Smooth muscle cell of the brain vasculature (primary cell): Measurements from ENCODE around the gene REEP3.
A peak's percentile ranks its signal among the peaks of the same experiment; 100 is the strongest.
"Not testable (repeated sequence)": the region's sequence is repeated elsewhere in the genome, so short reads cannot be mapped to it uniquely, and the experiment has no call there.

Experiments
- DNase-seq: peaks from one replicate; pipeline ENCODE4 v3.0.0-alpha.2; 2012; ENCODE audit warnings: low read depth, low spot score

The REEP3 gene

DNA sequence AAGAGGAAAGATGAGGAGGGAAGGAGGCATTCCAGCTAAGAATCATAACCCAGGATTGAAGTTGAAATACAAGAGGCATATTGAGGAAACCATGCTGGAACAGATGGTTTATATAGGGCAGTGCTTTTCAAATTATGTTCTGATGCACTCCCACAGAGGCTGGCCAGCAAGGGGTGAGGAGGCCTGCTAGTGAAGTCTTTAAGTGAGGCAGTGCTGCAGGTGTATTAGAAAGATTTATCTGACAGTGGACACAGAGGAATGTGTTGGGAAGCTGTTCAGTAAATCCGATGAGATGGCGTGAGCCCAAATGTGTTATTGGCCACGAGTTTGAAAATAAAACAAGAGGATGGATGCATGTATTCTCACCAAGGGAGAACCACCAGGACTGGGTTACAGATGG is 28.6 kb downstream of the REEP3 start:
- DNase-seq, result no peak

DNA sequence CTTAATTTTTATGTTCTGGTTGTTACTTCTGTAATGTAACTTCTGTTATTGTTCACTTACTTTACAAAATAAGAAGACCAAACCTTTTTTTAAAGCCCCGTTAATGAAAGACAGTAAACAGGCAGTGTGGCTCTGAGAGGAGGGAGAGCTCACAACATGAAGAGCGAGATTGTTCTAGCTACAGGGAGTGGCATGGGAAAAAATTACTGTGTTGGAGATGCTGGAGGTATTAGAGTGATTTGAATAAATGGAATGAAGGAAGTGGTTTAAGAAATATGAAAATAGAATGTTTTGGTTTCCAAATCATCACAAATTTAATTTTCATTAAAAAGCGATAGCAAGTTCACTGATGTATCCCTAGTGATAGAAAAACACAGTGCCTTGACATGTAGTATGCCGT is 31.8 kb downstream of the REEP3 start:
- no peak for DNase-seq

DNA sequence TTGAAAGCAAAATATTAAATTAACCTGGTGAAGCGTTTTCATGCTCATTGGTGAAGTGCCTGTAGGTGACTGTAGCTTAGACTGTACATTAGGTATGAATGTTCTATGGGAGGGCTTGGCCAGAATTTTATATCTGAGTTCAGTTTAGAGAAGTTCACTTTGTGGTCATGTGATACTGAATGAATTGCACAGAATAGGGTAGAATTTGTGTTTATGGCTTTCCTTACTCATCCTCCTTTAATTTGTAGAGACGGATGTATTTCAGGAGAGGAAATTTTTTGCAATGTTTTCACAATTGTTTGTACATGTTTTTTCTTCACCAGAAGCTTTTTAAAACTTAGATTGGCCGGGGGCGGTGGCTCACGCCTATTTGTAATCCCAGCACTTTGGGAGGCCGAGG is 32.3 kb downstream of the REEP3 start:
- no peak for DNase-seq

DNA sequence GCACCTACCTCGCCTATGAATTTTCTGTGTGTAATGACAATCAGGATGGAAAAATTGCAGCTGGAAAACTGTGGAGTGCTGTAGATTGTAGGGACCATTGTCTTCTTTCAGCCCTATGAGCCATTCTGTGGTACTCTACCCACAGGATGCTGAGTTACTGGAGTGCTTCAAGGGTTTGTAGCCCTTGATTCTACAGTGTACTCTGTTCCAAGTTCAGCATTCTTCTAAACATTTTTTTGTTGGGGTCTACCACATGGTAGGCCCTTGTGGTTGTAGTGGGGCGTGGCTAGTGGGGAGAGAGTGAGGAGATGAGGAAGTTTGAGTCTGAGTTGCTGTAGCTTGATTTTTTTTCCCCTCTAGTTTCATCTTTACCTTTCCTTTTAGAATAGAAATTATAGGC is 33.5 kb downstream of the REEP3 start:
- no peak for DNase-seq

DNA sequence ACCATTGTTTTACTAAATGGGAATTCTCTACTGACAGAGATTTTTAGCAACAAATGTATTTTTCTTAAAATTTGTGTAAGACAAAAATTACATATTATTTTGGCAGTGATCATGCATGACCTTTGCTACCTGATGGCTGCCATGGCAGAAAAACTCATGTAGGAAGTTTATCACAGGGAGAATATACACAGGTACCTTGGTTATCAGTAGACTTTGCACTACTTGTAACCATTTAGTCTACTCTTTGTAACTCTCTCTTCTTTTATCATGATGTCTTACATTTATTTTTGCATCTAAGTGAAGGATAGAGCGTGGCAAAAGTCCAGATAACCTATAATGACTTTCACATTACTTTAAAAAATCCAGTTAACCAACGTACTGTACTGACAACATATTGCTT is 34.1 kb downstream of the REEP3 start:
- no peak for DNase-seq

DNA sequence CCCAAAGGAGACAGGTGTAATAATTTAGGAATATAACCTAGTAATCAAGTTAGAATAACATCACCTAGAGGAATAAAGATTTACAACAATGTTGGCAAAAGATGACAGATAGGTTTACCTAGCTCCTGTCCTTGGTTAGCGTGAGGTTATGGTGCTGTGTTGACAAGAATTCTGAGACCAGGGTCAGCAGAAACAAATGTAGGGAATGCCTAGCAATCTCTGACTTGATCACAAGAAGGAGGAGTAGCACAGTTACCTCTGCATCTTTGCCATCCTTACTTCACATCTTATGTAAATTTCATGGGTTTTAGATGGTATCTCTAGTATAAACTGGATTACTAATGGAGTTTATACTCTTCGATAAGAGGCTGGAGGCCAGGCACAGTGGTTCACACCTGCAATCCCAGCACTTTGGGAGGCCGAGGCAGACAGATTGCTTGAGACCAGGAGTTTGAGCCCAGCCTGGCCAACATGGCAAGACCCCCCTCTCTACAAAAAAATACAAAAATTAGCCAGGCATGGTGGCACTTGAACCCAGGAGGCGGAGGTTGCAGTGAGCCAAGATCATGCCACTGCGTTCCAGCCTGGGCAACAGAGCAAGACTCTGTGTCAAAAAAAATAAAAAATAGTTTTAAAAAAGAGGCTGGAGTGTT is 37.1 kb downstream of the REEP3 start:
- DNase-seq, result no peak

DNA sequence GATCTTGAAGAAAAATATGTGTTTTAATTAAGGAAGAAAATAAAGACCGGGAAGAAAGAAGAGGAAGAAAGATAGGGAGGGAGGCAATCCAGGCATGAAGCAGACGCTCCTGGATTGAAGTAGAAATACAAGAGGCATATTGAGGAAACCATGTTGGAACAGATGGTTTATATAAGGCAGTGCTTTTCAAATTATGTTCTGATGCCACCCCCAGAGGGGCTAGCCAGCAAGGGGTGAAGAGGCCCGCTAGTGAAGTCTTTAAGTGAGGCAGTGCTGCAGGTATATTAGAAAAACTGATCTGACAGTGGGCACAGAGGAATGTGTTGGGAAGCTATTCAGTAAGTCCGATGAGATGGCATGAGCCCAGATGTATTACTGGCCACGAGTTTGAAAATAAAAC is 40.1 kb downstream of the REEP3 start:
- no peak for DNase-seq

DNA sequence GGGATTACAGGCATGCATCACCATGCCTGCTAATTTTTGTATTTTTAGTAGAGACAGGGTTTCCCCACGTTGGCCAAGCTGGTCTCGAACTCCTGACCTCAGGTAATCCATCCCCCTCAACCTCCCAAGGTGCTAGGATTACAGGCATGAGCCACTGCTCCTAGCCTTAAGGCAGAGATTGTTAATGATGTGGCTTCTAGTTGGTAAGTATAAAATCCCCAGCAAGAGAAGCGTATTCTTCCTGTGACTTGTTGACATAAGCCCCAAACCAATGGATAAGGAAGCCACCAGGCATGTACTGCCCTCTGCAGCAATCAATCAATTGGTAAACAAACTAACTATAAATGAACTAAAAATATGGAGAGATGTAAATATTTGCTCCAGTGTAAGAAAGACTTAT is 41.2 kb downstream of the REEP3 start:
- no peak for DNase-seq

DNA sequence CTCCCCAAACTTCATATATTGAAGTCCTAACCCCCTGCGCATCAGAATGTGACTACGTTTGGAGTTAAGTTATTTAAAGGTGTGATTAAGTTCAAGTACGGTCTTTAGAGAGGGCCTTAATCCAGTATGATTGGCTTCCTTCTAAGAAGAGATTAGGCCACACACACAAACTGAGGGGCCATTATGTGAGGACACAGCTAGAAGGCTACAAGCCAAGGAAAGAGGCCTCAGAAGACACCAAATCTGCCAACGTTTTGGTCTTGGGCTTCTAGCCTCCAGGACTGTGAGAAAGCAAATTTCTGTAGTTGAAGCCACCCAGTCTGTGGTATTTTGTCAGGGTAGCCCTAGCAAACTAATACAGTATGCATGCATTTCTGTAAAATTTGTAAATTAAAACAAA is 41.7 kb downstream of the REEP3 start:
- no peak for DNase-seq

DNA sequence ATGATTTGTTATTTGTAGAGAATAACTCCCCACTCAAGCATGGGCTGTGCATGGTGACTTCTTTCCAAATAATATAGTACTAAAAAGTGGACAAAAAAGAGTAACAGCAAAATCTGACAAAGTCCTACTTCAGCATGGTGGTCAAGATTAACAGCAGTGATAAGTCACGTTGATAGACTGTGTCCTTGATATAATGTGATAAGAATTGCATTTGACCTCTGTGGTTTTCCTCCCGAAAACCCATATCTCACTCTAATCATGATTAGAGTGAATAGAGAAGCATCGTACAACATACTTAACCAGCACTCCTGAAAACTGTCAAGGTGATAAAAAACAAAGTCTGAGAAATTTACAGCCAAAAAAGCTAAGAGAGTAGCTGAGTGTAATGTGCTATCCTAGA is 42.4 kb downstream of the REEP3 start:
- no peak for DNase-seq

DNA sequence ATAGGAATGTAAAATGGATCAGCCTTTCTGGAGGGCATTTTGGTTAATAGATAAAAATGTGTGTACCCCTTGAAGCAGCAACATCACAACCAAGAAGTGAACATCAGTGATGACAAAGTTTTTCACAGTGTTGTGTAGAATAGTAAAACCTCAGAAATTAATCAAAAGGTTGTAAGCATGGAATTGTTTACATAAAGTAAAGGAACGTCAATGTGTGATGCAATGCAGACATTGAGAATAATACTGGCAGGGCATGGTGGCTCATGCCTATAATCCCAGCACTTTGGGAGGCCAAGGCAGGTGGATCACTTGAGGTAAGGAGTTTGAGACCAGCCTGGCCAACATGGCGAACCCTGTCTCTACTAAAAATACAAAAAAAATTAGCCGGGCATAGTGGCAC is 43.5 kb downstream of the REEP3 start:
- not testable (repeated sequence) for DNase-seq

DNA sequence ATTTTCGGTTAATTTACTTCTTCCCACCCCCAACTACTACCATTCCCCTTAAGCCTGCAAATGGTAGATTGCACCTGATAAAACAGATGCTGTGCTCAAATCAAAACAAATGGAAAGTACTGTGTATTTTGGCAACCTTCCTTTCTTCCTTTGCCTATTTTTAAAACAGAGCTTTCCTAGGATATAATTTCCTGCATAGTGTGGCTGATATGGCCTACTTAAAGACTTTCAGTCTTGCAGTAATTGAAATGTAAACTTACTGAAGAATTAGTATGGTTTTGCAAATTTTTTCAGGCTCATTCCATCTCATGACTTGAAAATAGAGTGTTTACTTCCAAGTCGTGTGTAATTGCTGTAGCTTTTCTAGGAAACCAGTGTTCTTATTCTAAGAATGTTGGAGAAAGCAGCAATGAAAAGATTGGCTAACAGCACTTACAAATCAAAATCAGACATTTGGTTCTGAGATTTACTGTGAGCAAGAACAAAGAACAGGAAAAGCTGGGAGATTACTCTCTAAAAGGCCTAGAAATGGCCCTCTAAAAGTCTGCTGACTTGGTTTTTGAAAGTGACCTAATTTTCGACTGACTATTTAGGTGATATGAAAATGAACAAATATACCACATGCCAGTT is 52.0 kb downstream of the REEP3 start:
- peak; percentile 69 for DNase-seq

DNA sequence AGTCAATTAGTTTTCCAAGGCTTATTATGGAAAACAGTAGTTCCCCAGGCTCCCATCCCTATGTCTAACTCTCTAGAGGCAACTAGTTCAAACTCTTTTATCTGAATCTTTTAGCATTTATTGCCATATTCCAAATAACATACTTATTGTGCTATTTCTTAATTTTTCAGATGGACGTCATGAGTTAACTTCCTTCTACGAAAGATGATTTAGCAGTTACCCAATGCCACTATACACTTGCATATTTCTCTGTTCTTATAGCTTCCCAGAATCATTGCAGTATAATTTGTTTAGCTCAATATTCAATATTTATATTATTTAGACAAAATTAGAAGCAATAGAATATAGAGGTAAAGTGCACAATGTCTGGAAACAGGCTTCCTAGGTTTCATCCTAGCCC is 52.8 kb downstream of the REEP3 start:
- DNase-seq, result no peak

DNA sequence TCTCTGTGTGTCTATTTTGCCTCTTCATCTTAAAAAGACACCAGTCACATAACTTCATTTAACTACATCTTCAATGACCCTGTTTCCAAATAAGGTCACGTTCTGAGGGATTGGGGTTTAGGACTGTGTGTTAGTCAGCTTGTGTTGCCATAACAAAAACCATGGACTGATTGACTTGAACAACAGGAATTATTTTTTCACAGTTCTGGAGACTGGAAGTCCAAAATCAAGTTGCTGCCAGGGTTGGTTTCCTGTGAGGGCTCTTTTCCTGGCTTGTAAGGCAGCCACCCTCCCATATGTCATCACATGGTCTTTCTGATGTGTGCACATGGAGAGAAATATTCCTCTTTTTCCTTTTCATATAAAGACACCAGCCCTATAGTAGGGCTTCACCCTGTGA is 55.3 kb downstream of the REEP3 start:
- no peak for DNase-seq

DNA sequence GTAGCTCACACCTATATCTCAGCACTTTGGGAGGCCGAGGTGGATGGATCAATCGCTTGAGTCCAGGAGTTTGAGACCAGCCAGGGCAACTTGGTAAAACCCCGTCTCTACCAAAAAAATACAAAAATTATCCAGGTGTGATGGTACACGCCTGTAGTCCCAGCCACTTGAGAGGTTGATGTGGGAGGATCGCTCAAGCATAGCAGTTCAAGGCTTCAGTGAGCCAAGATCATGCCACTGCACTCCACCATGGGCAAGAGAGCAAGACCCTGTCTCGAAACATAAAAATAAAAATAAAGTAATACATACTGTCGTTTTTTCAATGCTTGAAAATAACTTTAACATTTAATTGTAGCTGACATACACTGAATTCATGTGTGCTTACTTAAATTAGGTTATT is 57.3 kb downstream of the REEP3 start:
- no peak for DNase-seq

DNA sequence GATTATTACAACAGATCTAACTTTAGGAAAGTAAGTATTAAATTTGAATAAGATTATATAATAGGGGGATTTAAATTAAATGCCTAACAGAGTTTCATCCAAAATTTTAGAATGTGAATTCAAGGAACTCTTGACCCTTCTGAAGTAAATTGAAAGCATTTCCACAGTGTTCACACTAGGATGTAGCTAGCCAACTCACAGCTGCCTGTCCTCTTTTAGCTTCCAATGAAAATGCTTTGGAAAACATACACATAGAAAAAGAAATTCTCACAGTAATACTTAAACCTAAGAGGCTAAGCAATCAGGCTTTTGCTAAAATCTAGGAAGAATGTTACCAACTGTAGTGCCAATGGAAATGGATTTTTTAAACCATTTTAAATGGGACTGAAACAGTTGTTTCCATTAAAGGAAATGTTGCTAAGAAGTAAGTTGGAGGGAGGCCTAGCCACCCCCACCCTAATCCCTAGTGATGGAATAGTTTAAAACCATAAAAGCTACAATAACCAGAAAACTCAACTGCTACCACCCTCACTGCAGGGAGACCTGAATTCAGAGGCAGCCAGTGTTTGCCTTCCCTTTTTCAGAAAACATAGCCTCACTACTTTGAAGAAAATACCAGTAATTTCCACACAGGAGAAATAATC is 58.3 kb downstream of the REEP3 start:
- no peak for DNase-seq

DNA sequence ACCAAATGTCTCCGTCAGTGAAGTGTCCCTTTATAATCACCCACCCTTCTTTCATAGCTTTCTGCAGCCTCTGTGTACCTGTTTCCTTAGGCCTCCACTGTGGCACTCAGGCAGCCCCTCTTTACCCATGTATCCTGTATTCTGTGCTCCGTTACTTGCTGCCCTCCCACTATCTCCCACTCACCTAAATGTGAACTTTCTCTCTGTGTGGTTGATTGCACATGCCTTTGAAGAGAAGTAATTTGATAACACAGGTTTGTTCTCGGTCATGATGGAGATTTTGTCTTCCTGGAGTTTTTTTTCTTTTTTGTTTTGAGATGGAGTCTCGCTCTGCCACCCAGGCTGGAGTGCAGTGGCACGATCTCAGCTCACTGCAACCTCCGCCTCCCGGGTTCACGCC is 61.5 kb downstream of the REEP3 start:
- no peak for DNase-seq

DNA sequence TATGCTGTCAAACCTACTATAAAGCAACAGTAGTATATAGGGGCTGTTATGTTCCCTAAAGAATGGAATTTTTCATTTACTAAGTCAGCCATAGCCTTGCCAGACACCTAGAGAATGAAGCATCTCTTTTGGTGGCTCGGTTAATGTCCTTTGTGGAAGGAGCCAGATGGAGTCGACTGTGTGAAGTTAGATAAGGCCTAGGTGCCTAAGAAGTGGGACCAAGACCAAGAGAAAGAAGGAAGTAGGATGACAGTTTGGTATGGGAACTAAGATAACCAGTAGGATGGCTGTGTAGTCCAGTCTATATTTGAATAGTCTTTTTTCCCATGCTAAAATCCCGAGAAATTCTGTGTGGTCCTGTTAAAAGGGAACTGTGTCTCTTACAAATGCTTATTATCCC is 62.2 kb downstream of the REEP3 start:
- no peak for DNase-seq

DNA sequence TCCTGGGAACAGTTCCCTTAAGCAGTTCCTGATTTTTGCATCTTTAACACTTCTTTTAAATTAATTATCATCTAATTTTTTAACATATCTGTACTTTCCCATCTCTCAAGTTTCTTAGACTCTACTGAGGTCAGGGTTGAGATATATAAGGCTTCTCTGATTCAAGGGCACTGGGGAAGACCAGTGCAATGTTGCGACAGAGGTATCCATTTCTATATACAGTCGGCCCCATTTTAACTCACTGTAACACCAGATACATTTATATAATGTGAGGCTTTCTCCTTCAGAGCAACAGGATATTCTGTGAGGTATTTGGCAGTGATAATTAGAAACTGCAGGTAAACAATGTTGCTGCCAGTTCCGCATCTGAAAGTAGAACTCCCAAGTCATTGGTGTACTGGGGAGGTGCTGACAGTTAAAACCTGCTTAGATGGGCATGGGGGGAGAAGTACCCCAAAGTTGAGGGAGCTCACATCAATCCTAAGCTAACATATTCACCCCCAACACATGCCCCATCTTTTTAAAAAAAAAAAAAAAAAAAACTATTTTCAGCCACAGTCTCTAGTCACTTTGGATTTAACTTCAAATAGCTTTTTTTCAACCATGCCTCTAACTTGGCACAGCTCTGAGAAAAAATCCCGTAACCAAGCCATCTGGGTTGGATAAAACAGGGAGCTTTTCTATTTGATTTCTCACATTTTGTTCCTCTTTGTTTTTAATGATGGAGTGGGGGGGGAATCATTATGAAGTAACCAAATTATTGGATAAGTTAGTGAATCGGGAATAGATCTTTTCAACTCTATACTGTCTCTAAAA is 62.9 kb downstream of the REEP3 start:
- no peak for DNase-seq

DNA sequence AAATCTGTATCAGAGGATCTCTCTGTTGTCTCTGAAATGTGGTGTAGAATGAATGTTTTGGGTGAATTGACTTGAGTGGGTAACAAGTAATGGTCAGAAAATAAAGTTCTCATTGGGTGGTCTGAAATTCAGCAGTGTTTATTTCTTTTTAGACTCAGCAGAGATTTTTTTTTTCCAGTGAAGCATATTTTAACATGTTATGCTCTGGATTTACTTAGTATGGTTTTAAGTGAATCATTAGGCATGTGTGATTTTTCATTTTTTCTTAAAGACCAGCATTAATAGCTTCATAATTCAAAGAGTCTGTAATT is 63.5 kb downstream of the REEP3 start:
- no peak for DNase-seq

DNA sequence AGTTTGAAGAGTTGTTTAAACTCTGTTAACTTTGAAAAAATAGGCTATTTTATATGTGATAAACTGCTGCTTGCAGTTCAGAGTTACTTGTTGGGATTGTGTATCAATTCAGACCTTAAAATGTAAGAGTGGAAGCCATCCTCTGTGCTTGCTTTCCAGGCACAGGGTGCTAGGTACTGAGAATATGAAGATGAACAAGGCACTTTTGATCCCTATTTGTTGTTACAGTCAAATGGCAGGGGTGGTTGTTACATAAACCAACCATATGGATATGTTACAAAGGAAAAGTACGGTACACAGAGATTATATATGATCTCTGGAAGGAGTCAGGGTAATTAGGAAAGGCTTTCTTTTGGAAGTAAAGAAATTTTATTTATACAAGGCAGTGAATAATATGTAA is 63.8 kb downstream of the REEP3 start:
- DNase-seq, result no peak

DNA sequence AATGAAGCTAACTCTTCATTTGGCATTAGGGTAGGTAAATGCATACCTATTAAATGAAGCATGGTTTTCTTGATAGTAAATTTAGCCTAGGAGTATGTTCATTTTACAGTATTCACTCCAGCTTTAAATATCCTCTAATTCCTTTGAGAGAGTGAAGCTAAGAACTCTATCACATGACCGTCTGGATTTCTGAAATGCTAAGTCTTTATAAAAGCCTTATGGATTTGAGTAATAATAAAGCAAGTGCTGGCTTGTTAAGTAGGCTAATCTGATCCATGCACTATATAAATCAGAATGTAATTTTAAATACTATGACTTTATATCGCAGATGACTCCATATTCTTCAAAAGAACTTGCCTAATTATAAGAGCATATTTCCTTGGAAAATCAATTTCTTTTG is 64.8 kb downstream of the REEP3 start:
- DNase-seq, result no peak

DNA sequence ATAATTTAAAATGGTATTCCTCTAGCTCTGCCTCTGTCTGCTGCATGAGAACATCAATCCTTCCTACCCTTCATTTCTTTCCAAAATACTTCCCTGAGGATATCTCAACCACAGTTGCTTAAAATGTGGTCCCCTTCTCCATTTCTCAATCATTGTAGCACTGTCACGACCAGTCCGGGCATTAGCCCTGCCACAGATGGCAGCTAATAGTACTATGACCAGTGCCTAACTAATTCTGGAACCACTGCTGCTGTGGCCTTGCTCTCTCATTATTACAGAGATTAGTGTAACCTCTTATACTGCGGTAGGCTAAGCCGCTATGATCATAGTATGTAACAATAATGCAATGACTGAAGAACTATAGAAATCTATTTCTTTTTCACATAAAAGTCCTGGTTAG is 66.0 kb downstream of the REEP3 start:
- DNase-seq, result no peak
